GM19468 (cell line): ENCODE measurements around the gene MT3.
"Not testable (repeated sequence)": the region's sequence is repeated elsewhere in the genome, so short reads cannot be mapped to it uniquely, and the experiment has no call there.

Experiments used
- ATAC-seq: cut with Tn5 transposase; IDR thresholded peaks from one replicate; pipeline ENCODE4 v1.9.1; 2021; ENCODE audit warnings: mild to moderate bottlenecking, moderate library complexity, moderate number of reproducible peaks; ENCODE audit not compliant: unreplicated experiment; ENCODE audit errors: extremely low read depth

Gene MT3

GRCh38 chr16:56608043-56608875, 18.9 kb downstream of the MT3 start, which contains the start of gene MT2A:
MT2A (plus strand) TSS chr16:56608584; CDS start chr16:56608656, 72 bp downstream.
- peak; percentile 89 for ATAC-seq

DNA sequence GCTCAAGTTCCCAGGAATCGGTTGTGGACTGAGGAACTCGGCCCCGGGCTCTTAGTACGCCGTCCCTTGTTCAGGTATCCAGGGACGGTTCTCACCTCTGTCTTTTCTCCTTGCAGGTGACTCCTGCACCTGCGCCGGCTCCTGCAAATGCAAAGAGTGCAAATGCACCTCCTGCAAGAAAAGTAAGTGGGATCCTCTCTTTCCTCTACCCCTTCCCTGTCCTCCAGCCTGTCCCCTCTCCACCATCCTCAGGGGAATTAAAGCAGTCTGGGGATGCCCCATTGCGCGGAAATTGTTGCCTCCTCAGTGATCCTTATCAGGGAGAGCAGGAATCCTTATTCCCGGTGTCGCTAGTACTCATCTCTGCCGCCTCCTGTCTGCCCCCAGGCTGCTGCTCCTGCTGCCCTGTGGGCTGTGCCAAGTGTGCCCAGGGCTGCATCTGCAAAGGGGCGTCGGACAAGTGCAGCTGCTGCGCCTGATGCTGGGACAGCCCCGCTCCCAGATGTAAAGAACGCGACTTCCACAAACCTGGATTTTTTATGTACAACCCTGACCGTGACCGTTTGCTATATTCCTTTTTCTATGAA, 19.6 kb downstream of the MT3 start:
- no peak for ATAC-seq

DNA sequence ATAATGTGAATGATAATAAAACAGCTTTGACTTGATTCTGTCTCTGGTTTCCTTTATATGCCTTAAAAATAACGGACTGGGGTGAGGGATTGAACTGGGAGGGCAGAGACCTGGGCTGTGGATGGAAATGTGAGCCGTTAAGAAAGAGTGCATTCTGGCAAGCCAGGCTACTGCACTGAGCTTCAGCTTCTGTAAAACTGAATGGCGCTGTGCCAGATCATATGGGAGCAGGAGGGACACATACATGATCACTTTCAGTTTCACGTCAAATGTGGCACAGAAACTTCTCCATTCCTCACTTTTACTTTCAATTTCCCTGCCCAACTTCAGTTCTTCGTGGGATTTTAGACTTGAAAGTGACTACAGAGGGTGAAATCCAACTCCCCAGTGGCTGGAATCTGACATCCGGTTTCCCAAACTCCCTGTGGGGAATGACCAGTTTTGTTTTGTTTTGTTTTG, 20.2 kb downstream of the MT3 start:
- no peak for ATAC-seq

DNA sequence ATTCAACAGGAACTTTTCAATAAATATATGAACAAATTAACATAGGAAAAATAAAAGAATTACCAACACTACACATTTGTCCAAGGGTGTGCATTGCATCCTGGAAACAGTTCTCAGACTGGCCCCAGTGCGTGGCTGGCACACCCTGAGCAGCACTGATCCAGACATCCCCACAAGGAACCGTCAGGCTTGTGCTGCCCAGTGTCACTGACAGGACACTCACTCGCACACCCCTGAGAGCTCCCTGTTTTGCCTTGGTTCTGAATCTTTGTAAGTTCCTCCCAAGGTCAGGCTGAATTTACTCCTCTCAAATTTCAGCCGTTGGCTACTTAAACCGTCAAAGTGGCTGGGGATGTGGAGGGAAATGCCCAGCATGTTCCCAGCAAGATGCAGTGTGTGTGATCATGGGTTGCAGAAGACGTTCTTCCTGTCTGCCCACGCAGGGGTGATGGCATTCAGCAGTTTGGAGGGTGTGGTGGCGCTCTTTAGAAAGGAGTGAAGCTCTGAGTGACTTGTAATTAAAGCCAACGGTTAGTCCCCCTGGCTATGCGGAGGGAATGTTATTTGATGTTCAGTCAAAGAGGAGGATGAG, 20.8 kb downstream of the MT3 start:
- no peak for ATAC-seq

GRCh38 chr16:56610609-56611111, 21.3 kb downstream of the MT3 start:
- ATAC-seq: no peak

DNA sequence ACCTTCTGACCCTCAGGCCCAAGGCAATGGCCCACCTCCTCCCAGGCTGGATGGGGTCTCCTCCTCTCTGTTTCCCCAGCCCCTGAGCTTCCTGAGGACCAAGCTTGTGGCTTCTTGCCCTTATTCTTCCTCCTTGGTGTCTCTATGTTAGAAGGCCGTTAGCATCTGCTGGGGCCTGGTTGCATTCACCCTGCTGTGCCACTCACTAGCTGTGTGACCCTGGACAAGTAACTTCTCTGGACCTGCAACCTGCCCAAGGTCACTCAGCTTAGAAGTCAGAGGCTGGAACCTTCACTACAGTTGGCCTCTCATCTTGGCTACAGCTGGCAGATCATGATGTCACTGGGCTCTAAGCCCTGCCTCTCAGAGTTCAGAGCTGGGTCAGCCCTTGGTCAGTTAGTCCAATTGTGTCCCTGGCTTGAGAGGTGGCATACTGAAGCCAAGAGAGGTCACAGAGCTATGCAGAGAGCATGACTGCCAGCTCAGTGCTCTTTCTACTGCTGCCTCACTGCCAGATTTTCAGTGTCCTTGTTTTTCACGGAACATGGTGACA, 22.0 kb downstream of the MT3 start:
- no peak for ATAC-seq

- ATAC-seq: no peak
Measured at GRCh38 chr16:56613706-56614105, 24.4 kb downstream of the MT3 start.

DNA sequence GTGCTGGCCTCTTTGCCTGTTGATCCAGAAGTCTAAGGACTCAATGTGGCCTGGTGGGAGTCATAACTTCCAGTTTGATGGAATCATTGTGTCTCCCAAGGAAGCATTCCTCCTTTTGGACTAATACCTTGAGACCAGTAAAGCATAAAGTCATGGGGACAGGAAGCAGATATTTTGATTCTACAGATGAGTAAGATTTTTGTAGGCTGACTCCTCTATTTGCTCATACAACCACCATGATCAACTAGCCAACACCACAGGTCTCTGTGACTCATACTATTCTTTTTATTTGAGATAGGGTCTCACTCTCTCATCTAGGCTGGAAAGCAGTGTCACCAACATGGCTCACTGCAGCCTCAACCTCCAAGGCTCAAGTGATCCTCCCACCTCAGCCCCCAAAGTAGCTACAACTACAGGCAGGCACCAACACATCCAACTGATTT, 25.2 kb downstream of the MT3 start:
- ATAC-seq: no peak

- ATAC-seq: no peak
Measured at GRCh38 chr16:56615353-56615752, 26.0 kb downstream of the MT3 start.

DNA sequence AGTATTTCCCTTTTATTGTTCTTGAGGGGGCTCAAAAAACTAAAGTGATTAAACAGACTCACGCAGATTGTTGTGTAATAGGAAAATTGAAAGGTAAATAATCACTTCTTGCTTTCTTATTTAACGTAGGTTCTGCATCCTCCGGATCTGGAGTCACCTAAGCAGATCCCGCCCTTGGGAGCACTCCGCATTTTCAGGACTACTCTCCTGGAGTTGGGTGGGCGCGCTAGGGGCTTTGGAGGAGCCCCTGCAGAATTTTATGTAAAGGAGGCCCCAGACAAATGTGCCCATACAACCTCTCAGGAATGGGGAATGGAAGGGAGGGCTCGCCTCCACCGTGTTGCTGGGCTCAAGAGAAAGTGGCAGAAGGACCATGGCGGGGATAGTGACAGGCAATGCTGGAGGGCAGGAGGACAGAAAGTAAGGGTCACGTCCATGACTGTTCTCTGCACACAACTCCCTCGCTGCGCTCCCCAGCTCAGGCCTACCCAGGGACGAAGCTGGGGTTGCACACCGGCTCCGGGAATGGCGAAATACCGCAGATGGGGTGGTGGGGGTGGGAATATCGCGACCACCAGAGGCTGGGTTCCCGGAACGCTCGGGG, 27.4 kb downstream of the MT3 start:
- ATAC-seq: no peak

- no peak for ATAC-seq
Measured at GRCh38 chr16:56617212-56618085, 28.1 kb downstream of the MT3 start.

- no peak for ATAC-seq
Measured at GRCh38 chr16:56618138-56618537, 28.8 kb downstream of the MT3 start.

DNA sequence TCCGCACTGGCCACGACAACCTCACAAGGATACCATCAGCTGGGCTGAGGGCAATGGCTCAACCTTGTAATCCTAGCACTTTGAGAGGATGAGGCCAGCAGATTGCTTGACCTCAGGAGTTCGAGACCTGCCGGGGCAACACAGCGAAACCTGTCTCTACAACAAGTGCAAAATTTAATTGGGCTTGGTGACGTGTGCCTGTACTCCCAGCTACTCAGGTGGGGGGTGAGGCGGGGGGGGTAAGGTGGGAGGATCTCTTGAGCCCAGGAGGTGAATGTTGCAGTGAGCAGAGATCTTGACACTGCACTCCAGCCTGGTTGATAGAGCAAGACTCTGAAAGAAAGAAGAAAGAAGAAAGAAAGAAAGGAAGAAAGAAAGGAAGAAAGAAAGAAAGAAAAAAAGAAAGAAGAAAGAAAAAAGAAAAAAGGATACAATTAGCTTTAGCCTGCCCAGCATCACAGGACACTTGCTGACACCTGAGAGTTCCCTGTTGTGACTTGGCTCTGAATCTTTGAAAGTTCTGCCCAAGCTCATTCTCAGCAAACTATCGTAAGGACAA, 31.1 kb downstream of the MT3 start:
- no peak for ATAC-seq

DNA sequence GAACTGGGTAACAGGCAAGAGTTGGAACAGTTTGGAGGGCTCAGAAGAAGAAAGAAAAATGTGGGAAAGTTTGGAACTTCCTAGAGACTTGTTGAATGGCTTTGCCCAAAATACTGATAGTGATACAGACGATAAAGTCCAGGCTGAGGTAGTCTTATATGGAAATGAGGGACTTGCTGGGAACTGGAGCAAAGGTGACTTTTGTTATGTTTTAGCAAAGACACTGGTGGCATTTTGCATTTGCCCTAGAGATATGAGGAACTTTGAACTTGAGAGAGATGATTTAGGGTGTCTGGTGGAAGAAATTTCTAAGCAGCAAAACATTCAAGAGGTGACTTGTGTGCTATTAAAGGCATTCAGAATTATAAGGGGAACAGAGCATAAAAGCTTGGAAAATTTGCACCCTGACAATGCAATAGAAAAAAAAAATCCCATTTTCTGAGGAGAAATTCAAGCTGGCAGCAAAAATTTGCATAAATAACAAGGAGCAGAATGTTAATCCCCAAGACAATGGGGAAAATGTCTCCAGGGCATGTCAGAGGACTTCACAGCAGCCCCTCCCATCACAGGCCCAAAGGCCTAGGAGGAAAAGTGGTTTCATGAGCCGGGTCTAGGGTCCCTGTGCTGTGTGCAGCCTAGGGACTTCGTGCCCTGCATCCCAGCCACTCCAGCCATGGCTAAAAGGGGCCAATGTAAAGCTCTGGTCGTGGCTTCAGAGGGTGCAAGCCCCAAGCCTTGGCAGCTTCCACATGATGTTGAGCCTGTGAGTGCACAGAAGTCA, 32.5 kb downstream of the MT3 start:
- ATAC-seq: not testable (repeated sequence)

DNA sequence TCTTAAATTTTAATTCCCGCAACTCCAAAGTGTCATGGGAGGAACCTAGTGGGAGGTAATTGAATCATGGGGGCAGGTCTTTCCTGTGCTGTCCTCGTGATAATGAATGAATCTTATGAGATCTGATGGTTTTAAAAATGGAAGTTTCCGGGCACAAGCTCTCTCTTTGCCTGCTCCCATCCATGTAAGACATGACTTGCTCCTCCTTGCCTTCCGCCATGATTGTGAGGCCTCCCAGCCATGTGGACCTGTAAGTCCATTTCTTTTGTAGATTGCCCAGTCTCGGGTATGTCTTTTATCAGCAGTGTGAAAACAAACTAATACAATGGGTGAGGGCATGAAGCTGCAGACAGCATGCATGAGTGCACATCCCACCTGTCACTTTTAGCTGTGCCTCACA, 33.9 kb downstream of the MT3 start:
- ATAC-seq: not testable (repeated sequence)

DNA sequence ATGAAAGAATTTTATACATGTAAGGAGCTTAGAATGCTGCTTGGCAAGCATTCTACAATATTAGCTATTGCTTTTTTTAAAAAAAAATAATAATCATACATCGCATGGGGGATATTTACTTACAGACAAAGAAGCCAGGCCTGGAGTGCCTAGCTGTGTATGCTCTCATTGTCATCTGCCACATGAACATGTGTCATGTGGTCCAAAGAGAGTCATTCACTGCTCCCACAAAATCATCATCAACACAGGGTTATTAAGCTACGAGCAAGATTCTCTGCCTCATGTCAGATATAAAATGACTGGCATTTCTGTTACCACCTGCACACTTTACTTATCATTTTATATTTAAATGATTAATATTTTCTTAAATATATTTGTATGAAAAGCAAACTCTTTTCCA, 34.3 kb downstream of the MT3 start:
- no peak for ATAC-seq

DNA sequence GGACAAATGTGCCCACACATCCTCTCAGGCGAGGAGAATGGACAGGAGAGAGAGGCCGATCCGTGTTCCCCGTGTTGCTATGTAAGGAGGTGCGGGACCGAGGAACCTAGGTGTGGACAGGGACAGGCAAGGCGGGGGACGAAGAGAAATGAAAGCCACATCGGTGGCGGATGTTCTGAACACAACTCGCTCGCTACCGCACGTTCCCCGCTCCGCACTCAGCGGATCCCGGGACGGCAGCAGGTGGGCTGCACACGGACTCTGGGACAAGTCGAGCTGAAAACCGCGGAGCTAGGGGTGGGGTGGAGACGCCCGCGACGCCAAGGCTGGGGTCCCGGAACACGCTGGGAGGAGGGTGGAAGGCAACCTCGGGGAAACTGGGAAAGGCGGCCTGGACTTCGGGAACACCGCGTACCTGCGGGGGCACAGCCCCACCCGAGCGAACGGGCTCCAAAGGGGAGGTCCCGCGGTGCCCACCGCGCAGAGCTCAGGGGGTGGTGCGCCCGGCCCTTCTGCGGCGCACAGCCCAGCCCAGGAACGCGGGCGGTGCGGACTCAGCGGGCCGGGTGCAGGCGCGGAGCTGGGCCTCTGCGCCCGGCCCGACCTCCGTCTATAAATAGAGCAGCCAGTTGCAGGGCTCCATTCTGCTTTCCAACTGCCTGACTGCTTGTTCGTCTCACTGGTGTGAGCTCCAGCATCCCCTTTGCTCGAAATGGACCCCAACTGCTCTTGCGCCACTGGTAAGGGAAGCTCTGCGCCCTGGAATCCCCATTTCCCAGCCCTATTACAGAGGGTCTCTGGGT, 36.0 kb downstream of the MT3 start, which contains the start of gene MT1E:
Gene MT1E, plus strand, starts transcription at position 642 of the 803 bp plus-strand sequence. Its CDS starts 71 bp downstream, at position 713.
- ATAC-seq: peak; percentile 33
